ENCODE measurements around the gene IRAG1.

GRCh38 chr11:10655943-10656576 lies 37.5 kb downstream of the IRAG1 start:
- TF ChIP-seq CTCF (IDR thresholded peaks at IDR 0.05): no peak
- no peak for TF ChIP-seq POLR2A (IDR thresholded peaks at IDR 0.05)
